GM21529 (cell line): ENCODE measurements around the gene COQ8A.
A peak's percentile ranks its signal among the peaks of the same experiment; 100 is the strongest.

Source experiments
- ATAC-seq: cut with Tn5 transposase; IDR thresholded peaks from one replicate; pipeline ENCODE4 v1.9.1; 2021; ENCODE audit not compliant: unreplicated experiment

Gene COQ8A

GRCh38 chr1:226940029-226940805 lies at the start of gene COQ8A:
Gene COQ8A (plus strand): TSS chr1:226940294. CDS start chr1:226961386, 21,092 bp downstream.
- peak; percentile 96 for ATAC-seq

GRCh38 chr1:226890331-226891108 lies 49.6 kb upstream of the COQ8A start:
- no peak for ATAC-seq

GRCh38 chr1:226891346-226891745 lies 48.7 kb upstream of the COQ8A start:
- ATAC-seq: no peak

- no peak for ATAC-seq
Observed at GRCh38 chr1:226891846-226892523, 48.1 kb upstream of the COQ8A start.

GRCh38 chr1:226892524-226892875 lies 47.6 kb upstream of the COQ8A start:
- ATAC-seq: no peak

GRCh38 chr1:226893936-226894335 lies 46.2 kb upstream of the COQ8A start:
- ATAC-seq: no peak

GRCh38 chr1:226894826-226895225 lies 45.3 kb upstream of the COQ8A start:
- ATAC-seq: no peak

- ATAC-seq: no peak
Observed at GRCh38 chr1:226895644-226896043, 44.5 kb upstream of the COQ8A start.

GRCh38 chr1:226898246-226898645 lies 41.8 kb upstream of the COQ8A start:
- ATAC-seq: no peak

GRCh38 chr1:226901421-226901820 lies 38.7 kb upstream of the COQ8A start:
- no peak for ATAC-seq

GRCh38 chr1:226902601-226903000 lies 37.5 kb upstream of the COQ8A start:
- no peak for ATAC-seq

- no peak for ATAC-seq
Observed at GRCh38 chr1:226903819-226904716, 36.0 kb upstream of the COQ8A start.

GRCh38 chr1:226904772-226905171 lies 35.3 kb upstream of the COQ8A start:
- ATAC-seq: no peak

- no peak for ATAC-seq
Observed at GRCh38 chr1:226908419-226908818, 31.7 kb upstream of the COQ8A start.

GRCh38 chr1:226908913-226909312 lies 31.2 kb upstream of the COQ8A start:
- ATAC-seq: no peak

GRCh38 chr1:226912587-226913176 lies 27.4 kb upstream of the COQ8A start:
- ATAC-seq: peak; percentile 46

- ATAC-seq: peak; percentile 21
Observed at GRCh38 chr1:226915672-226915995, 24.5 kb upstream of the COQ8A start.

- ATAC-seq: no peak
Observed at GRCh38 chr1:226916497-226916896, 23.6 kb upstream of the COQ8A start.

GRCh38 chr1:226919587-226919986 lies 20.5 kb upstream of the COQ8A start:
- ATAC-seq: no peak

- no peak for ATAC-seq
Observed at GRCh38 chr1:226919995-226920394, 20.1 kb upstream of the COQ8A start.
